HG03378 (cell line): ENCODE data around the gene SNX1.

Experiments used
- ATAC-seq: cut with Tn5 transposase; IDR thresholded peaks from one replicate; pipeline ENCODE4 v1.9.1; 2021; ENCODE audit warnings: mild to moderate bottlenecking, moderate library complexity; ENCODE audit not compliant: unreplicated experiment

Gene SNX1

DNA sequence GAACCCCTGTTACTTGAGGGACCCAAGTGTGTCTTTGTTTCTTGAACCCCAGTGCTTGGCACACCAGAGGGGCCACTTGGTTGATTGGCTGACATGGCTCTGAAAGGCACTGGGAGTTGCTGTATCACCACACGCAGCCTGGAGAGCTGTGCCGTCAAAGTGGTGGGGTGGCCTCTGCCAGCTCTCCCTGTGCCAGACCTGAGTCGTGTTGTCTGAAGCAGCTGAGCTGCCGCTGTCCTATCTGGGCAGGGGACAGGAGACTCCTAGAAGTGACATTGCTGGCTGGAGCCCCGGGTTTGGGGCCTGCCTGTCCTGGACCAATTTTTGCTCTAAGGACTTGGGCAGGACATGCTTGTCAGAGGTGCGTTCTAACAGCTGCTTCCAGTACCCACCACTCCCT, 50.3 kb downstream of the SNX1 start:
- no peak for ATAC-seq

DNA sequence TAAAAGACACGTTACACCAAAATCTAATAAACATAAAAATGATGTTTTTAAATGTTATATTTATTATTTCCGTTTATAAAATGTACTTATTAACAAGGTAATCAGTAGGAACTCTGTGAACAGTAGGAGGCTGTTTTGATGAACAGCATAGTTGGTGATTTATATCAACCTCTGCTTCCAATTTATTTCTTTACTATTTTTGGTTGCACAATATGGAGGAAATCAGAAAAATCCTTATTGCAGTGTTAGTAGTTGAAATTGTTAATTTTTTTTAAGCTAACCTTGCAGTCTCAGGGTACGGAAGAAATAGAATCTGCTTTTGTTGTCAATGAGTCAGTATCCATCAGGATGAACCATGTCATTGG, 50.7 kb downstream of the SNX1 start:
- ATAC-seq = no peak

DNA sequence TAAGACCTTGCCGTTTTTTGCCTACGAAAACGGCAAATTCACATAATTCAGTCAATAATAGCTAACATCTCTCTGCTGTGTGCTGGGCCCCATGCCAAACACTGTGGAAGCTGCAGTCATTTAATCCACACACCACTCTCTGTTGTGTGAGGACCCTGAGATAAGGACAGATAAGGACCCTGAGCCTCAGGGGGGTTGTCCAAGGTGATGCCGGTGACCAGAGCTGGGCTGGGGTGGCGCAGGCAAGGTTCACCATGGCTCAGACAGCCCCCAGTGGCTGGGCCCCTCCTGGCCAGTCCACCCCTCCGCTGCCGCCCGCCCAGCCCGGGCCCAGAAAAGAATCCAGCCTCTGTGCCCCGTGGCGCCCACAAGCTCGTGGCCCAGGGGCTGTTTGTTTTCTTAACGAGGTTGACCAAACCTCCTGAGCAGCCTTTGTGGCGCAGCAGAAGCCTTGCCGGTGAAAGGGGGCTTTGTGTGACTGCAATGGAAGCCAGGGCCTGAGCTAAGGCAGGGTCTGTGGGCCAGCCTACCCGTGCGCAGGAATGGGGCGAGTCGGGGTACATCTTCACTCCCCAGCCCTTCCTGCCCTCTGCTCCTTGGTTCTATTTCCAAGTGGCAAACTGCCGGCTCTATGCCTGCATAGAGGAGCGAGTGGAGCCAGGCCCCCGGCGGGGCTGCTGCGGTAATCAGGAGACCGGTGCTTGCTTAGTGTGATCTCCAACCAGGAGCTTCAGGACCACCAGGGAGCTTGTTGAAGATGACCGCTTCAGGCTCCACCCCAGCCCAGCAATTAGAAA, 51.3 kb downstream of the SNX1 start:
- no peak for ATAC-seq

GRCh38 chr15:64148168-64148567, 52.4 kb downstream of the SNX1 start:
- ATAC-seq = no peak

DNA sequence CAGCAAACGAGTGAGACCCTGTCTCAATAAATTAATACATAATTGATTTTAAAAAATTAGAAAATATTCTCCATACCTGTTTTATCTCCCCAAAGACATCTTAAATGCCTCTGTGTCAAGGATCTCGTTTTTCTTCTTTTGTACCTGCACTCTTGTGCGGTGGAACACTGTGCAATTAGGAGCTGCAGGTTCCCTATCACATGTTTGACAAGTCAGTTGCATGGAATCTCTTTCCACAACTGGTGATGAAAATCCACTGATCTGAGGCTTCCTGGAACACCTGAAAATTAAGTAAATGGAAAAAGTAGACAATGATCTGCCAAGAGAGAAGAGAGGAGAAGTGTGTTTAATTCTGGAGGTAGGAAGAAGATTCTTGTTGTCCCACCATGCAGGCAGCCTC, 52.8 kb downstream of the SNX1 start:
- ATAC-seq = no peak

- no peak for ATAC-seq
These were observed 53.6 kb downstream of the SNX1 start for GRCh38 chr15:64149424-64149823.

- no peak for ATAC-seq
These were observed 54.3 kb downstream of the SNX1 start for GRCh38 chr15:64149893-64150578.

DNA sequence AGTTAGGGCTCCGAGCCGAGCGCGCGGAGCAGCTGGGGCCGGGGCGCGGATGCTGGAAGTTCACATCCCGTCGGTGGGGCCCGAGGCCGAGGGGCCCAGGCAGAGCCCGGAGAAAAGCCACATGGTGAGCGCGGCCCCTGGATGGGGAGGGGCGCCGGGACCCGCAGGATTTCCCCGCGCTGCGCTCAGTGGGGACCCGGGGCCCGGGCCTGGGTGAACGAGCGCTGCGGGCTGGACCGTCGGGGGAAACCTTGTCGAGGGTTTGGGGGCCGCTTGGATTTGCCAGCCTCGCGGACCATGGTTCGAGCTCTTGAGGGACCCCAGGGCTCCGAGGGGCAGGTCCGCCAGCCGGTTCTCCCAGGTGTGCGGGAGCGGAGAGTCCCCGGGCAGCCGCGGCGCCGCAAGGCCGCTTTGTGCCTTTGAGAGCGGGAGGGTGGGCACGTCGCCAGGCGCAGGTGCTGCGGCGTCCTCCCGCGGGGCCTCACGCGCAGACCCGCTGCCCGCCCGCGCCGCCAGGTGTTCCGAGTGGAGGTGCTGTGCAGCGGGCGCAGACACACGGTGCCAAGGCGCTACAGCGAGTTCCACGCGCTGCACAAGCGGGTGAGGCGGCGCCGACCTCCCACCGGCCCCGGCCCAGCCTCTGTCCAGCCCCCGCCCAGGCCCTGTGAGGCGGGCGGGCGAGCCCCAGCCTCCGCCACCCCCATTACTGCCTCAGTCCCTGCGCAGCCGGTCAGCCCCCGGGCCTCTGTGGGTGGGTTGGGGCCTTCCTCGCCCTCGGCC, 56.1 kb downstream of the SNX1 start, which contains the start of gene SNX22:
SNX22 (plus strand) TSS at position 5 of the 780 bp plus-strand sequence; CDS start at position 50, 45 bp downstream.
- ATAC-seq = peak; percentile 8

DNA sequence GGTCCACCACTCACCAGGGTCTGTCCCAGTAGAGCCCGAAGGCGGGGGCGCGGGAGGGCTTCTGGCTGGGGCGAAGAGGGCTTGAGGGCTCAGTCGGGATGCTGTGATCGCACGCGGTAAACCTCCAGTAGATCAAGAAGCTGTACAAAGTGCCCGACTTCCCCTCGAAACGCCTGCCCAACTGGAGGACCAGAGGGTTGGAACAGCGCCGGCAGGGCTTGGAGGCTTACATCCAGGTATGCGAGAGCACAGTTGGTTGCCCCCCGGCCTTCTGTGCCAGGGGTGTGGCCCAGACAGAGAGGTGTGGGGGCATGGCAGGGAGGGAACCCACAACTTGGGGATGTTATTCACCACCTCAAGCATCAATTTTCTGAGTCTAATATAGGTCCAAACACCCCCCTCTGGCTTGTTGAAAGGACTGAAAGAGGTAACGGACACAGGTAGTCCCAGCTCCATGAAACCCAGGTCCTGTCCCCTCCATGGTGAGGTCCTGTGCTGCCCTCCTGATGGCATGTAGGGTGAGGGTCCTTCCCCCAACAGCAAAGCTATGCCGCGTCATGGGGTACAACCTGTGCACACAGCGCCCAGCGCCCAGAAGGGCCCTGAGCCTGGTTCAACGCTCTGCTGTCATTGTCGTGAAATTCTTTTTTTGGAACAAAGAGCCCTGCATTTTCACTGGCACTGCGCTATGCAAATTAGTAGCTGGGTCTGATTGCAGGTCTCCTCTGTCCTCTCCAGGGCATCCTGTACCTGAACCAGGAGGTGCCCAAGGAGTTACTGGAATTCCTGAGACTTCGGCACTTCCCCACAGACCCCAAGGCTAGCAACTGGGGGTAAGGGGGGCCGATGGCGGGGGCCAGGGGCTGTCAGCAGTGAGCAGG, 57.0 kb downstream of the SNX1 start:
- peak; percentile 12 for ATAC-seq

DNA sequence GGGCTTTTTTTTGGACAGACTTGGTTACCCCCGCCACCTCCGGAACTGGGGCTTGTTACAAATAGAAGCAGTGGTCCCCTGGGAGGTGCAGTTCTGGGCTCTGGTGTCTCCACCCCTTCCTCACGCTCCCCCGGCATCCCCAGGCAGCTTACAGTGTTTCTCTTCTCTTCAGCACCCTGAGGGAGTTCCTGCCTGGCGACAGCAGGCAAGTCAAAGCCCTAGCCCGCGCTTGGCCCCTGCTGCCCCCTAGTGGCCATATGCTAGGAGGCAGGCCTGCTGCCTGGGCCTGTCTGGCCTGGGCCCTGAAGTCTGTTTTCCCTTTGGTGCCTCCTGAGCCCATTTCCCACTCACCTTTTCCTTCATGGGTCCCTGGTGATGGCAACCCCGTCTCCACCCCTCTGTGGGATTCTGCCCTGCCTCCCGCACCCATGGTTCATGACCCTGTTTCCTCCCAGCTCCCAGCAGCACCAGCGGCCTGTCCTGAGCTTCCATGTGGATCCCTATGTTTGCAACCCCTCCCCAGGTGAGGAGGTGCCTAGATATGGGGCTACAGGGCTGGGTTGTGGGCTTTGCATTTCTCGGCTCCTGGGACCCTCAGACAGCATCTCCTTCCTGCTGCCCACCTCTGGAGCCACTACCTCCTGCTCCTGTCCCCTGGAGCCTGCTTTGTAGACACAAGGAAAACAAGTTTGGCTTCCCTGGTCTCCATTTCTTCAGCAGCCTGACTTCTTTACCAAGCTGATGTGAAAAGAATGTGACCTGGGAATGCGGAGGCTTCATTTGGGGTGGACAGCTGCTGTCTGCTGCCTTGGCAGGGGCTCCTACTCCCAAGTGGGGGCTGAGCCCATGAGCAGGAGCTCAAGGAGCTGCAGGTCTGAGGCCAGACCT, 57.9 kb downstream of the SNX1 start:
- peak; percentile 50 for ATAC-seq

DNA sequence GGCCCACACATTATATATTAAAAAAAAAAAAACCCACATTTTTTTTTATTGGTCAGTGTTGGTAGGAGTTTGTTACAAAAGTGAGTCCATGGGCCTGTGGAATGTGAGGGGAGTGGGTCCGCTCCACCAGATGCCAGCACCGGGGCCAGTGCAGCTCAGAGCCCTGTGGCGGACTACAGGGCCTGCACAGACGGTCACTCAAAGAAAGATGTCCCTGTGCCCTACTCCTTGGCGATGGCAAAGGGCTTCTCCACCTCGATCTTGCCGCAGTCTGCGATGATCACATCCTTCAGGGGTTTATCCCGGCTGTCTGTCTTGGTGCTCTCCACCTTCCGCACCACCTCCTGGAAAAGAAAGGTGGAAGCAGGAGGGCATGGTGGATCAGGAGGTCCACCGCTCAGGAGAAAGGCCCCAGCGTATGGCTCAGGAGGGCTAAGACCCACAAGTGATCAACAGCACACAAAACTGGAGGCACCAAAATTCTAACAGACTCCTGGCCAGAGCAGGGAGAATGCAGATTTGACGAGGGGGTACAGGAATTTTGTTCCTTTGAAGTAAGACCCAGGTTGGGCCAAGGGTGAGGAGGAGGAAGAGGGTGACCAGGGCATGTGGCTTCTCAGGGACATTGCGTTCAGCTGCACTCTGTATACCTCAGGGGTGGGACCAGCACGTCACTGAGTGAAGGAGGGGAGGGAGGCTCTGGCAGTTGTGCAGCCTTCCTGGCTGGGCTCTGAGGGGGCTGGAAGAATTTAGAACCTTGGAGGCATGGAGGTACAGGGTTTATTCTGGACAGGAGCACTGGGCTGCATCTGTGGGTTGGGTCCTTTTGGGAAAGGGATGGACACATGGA, 60.2 kb downstream of the SNX1 start:
- no peak for ATAC-seq

- no peak for ATAC-seq
These were observed 61.0 kb downstream of the SNX1 start for GRCh38 chr15:64156652-64157331.

GRCh38 chr15:64157599-64158125, 61.9 kb downstream of the SNX1 start:
- ATAC-seq = no peak

- ATAC-seq = no peak
These were observed 62.8 kb downstream of the SNX1 start for GRCh38 chr15:64158363-64159134.

GRCh38 chr15:64161688-64162477, 66.1 kb downstream of the SNX1 start:
- no peak for ATAC-seq

DNA sequence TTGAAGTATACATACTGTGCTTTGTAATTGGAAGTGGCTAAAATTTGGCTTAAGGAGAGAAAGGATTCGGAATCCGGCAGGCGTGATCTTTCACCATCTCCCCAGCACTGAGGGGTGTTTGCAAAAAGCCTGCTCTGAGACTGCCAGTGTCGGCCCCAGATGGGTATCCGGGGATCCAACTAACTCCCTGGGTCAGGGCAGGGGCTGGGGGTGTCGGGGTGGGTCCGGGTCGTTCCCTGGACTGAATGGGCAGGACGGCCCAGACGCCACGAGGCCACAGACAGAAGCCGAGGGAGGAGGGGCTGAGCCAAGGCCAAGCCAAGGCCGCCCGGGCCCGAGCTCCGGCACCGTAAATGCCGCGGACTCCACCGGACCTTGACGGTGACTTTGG, 66.7 kb downstream of the SNX1 start:
- peak; percentile 13 for ATAC-seq
